ENCODE results near the gene ELAC2.

The ELAC2 gene

DNA sequence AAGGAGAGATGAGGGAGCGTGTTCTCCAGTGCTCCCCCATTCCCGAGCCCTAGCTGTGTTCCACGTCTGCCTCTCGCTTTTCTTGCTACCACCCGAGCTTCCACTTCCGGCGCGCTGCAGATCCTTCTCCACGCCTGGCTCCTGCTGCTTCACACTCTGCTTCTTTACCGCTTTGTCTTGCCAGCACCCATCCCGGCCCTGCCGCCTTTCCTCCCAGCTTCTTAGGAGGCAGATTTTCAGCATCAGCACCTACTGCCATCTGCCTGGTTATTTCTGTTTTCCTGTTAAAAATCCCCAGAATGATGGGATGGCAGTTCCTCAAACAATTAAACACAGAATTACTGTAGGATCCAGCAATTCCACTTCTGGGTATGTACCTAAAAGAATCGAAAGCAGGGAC, 64.7 kb downstream of the ELAC2 start:
- DNase-seq (ENCODE audit: low spot score): no peak

- DNase-seq (ENCODE audit: low spot score): no peak
These were observed 65.8 kb downstream of the ELAC2 start for GRCh38 chr17:12952012-12952411.

- no peak for DNase-seq (ENCODE audit: low spot score)
These were observed 70.8 kb downstream of the ELAC2 start for GRCh38 chr17:12947047-12947446.
